M059J (cell line): ENCODE data around the gene SAMD4B. TPM values are rescaled to one million over a fixed set of nuclear protein-coding genes. Genes with fewer than 3 reads are reported as not detected.
A peak's percentile ranks its signal among the peaks of the same experiment; 100 is the strongest.
"Not testable (repeated sequence)": the region's sequence is repeated elsewhere in the genome, so short reads cannot be mapped to it uniquely, and the experiment has no call there.

Source experiments
- DNase-seq: peaks from one replicate; pipeline ENCODE4 v3.0.0-alpha.2; 2012; ENCODE audit warnings: low read depth
- total RNA-seq: library from RNA; depleted of rRNA; stranded (reverse); fragments of >200 nt; shearing (Covaris generic); gene quantifications from 2 replicates; pipeline ENCODE4 v1.2.3, GENCODE V29; 2014

SAMD4B gene
- total RNA-seq, 1 experiment from 2014 or later = 96.3 TPM

GRCh38 chr19:39314016-39314728 is 28.0 kb upstream of the SAMD4B start:
- no peak for DNase-seq

GRCh38 chr19:39315933-39316332 is 26.3 kb upstream of the SAMD4B start:
- no peak for DNase-seq

- no peak for DNase-seq
These were observed 25.4 kb upstream of the SAMD4B start for GRCh38 chr19:39316627-39317321.

- no peak for DNase-seq
These were observed 24.7 kb upstream of the SAMD4B start for GRCh38 chr19:39317476-39317875.

GRCh38 chr19:39318071-39318470 is 24.1 kb upstream of the SAMD4B start:
- DNase-seq = no peak

GRCh38 chr19:39318690-39319089 is 23.5 kb upstream of the SAMD4B start:
- no peak for DNase-seq

GRCh38 chr19:39319098-39319891 is 22.9 kb upstream of the SAMD4B start:
- no peak for DNase-seq

GRCh38 chr19:39319892-39320248 is 22.4 kb upstream of the SAMD4B start:
- DNase-seq = no peak

GRCh38 chr19:39321117-39321831 is 20.9 kb upstream of the SAMD4B start:
- no peak for DNase-seq

GRCh38 chr19:39321832-39322176 is 20.4 kb upstream of the SAMD4B start:
- DNase-seq = no peak

GRCh38 chr19:39324242-39324842 is 17.9 kb upstream of the SAMD4B start:
- no peak for DNase-seq

GRCh38 chr19:39325778-39326665 is 16.2 kb upstream of the SAMD4B start:
- DNase-seq = peak; percentile 29

GRCh38 chr19:39327363-39328045 is 14.7 kb upstream of the SAMD4B start:
- DNase-seq = no peak

GRCh38 chr19:39328046-39328705 is 14.0 kb upstream of the SAMD4B start:
- peak; percentile 70 for DNase-seq

GRCh38 chr19:39329948-39330347 is 12.3 kb upstream of the SAMD4B start:
- DNase-seq = no peak

- no peak for DNase-seq
These were observed 9.9 kb upstream of the SAMD4B start for GRCh38 chr19:39332293-39332692.

GRCh38 chr19:39332738-39333137 is 9.5 kb upstream of the SAMD4B start:
- DNase-seq = not testable (repeated sequence)

- DNase-seq = no peak
These were observed 8.7 kb upstream of the SAMD4B start for GRCh38 chr19:39333507-39333906.

- no peak for DNase-seq
These were observed 7.7 kb upstream of the SAMD4B start for GRCh38 chr19:39334444-39334976.
